CD14-positive monocyte (primary cell): ENCODE data around the gene OR8A1. TPM values are rescaled to one million over a fixed set of nuclear protein-coding genes. Genes with fewer than 3 reads are reported as not detected.

Source experiments
- DNase-seq, 3 donors: peaks; one replicate each; pipeline ENCODE4 v3.0.0-alpha.2; 2011 to 2022
- H2AFZ ChIP-seq: 2 replicates; pipeline ENCODE4 v1.6.0; 2012; ENCODE audit warnings: mild to moderate bottlenecking, low read depth, low read length, inconsistent platforms; ENCODE audit not compliant: insufficient read depth, poor library complexity, severe bottlenecking
- H3K27ac ChIP-seq, 2 donors: 1 replicate in 1 of 2; 2 replicates in 1 of 2; pipeline ENCODE4 v1.5.1; 2012 to 2013; ENCODE audit warnings: low read length in 2 of 2, control low read depth in 1 of 2, inconsistent platforms in 1 of 2, low read depth in 1 of 2, mild to moderate bottlenecking in 1 of 2
- H3K27me3 ChIP-seq, 2 donors: one replicate each; pipeline versions ENCODE4 v1.6.0 to v1.6.1; 2011 to 2013; ENCODE audit warnings: low read length in 2 of 2; ENCODE audit not compliant: control insufficient read depth in 2 of 2, insufficient read depth in 2 of 2
- H3K36me3 ChIP-seq, 2 donors: replicated peaks in 1 of 2; 1 replicate in 1 of 2; 2 replicates in 1 of 2; pipeline versions ENCODE4 v1.5.1 to v1.6.1; 2012 to 2013; ENCODE audit warnings: low read length in 2 of 2, control low read depth in 1 of 2, inconsistent platforms in 1 of 2, mild to moderate bottlenecking in 1 of 2; ENCODE audit not compliant: insufficient read depth in 2 of 2, control insufficient read depth in 1 of 2
- H3K4me1 ChIP-seq, 2 donors: 1 replicate in 1 of 2; 2 replicates in 1 of 2; pipeline versions ENCODE4 v1.5.1 to v1.6.1; 2012 to 2013; ENCODE audit warnings: low read length in 2 of 2, control low read depth in 1 of 2, inconsistent platforms in 1 of 2, mild to moderate bottlenecking in 1 of 2, moderate library complexity in 1 of 2; ENCODE audit not compliant: insufficient read depth in 2 of 2, control insufficient read depth in 1 of 2
- H3K4me2 ChIP-seq: replicated peaks from 2 replicates; pipeline ENCODE3; 2012; ENCODE audit warnings: low read length, moderate library complexity, mild to moderate bottlenecking; ENCODE audit not compliant: poor library complexity, severe bottlenecking; ENCODE audit errors: extremely low read depth
- H3K4me3 ChIP-seq, 3 experiments: fragments of 200-600 bp in 1 of 3; sonication (generic) in 1 of 3; replicated peaks in 1 of 3; 1 replicate in 2 of 3; 2 replicates in 1 of 3; pipeline ENCODE4 v1.5.1; 2011 to 2013; ENCODE audit warnings: low read length in 3 of 3, mild to moderate bottlenecking in 3 of 3, control low read depth in 2 of 3, low read depth in 2 of 3, inconsistent platforms in 1 of 3, moderate library complexity in 1 of 3
- H3K79me2 ChIP-seq: 2 replicates; pipeline ENCODE4 v1.6.0; 2012; ENCODE audit warnings: mild to moderate bottlenecking, control low read depth, inconsistent platforms, low read length, moderate library complexity; ENCODE audit not compliant: insufficient read depth
- H3K9ac ChIP-seq: 2 replicates; pipeline ENCODE4 v1.6.0; 2017; ENCODE audit warnings: low read length, mild to moderate bottlenecking; ENCODE audit not compliant: insufficient read depth, poor library complexity, severe bottlenecking
- H3K9me3 ChIP-seq, 2 donors: replicated peaks in 1 of 2; 1 replicate in 1 of 2; 2 replicates in 1 of 2; pipeline versions ENCODE4 v1.5.1 to v1.6.1; 2012 to 2013; ENCODE audit warnings: low read length in 2 of 2, control low read depth in 1 of 2; ENCODE audit not compliant: control insufficient read depth in 1 of 2, insufficient read depth in 1 of 2
- H4K20me1 ChIP-seq: 2 replicates; pipeline ENCODE4 v1.6.0; 2012; ENCODE audit warnings: mild to moderate bottlenecking, low read length, control low read depth, moderate library complexity; ENCODE audit not compliant: insufficient read depth
- H3K27ac Mint-ChIP-seq, 7 donors: one replicate each; pipeline ENCODE4 v1.8.0; 2020; ENCODE audit warnings: mild to moderate bottlenecking in 7 of 7, mixed read lengths in 7 of 7, moderate library complexity in 6 of 7, inconsistent platforms in 2 of 7
- H3K27me3 Mint-ChIP-seq, 3 donors: one replicate each; pipeline ENCODE4 v1.8.0; 2021 to 2022; ENCODE audit warnings: low read depth in 3 of 3, mild to moderate bottlenecking in 3 of 3, mixed read lengths in 3 of 3, moderate library complexity in 3 of 3, inconsistent platforms in 1 of 3
- H3K36me3 Mint-ChIP-seq, 2 donors: one replicate each; pipeline ENCODE4 v1.8.0; 2020; ENCODE audit warnings: mixed read lengths in 2 of 2, inconsistent platforms in 1 of 2, mild to moderate bottlenecking in 1 of 2
- H3K4me1 Mint-ChIP-seq: one replicate; pipeline ENCODE4 v1.8.0; 2020; ENCODE audit warnings: mild to moderate bottlenecking, mixed read lengths
- H3K4me3 Mint-ChIP-seq, 2 donors: one replicate each; pipeline ENCODE4 v1.8.0; 2020; ENCODE audit warnings: mild to moderate bottlenecking in 2 of 2, mixed read lengths in 2 of 2, moderate library complexity in 1 of 2
- H3K9me3 Mint-ChIP-seq, 7 donors: one replicate each; pipeline ENCODE4 v1.8.0; 2020 to 2022; ENCODE audit warnings: mixed read lengths in 7 of 7, mild to moderate bottlenecking in 6 of 7, moderate library complexity in 6 of 7, inconsistent platforms in 2 of 7
- WGBS: methylation state at CpG from one replicate; pipeline ENCODE4 v1.1.5; 2013; ENCODE audit warnings: missing lambda C conversion rate; ENCODE audit not compliant: insufficient coverage; 5-methylcytosine and 5-hydroxymethylcytosine counted together
- intact Hi-C, 2 donors: fragments of 100-400 bp; cut with micrococcal nuclease; formaldehyde crosslinking; loops; one replicate each; pipeline versions ENCODE4 v1.15.0 to v1.15.1; 2023
- polyA minus RNA-seq: library from RNA; depleted of rRNA, polyadenylated mRNA; stranded (reverse); fragments of >200 nt; gene quantifications from 2 replicates; pipeline ENCODE4 v1.2.3, GENCODE V29; 2012
- polyA plus RNA-seq, 3 donors: library from polyadenylated mRNA; depleted of rRNA in 1 of 3; unstranded in 2 of 3; stranded (reverse) in 1 of 3; fragments of 300-500 nt in 2 of 3; fragments of >200 nt in 1 of 3; fragmentation: Illumina TruSeq in 2 of 3; gene quantifications; 1 replicate in 2 of 3; 2 replicates in 1 of 3; pipeline ENCODE4 v1.2.3, GENCODE V29; 2012 to 2021
- total RNA-seq, 12 experiments: library from RNA in 1 of 12; stranded (reverse) in 1 of 12; fragments of 120-200 nt in 1 of 12; gene quantifications; one replicate each; pipeline ENCODE4 v1.2.4 and lab custom pipeline; 2013 to 2026; ENCODE audit warnings: mixed read lengths in 6 of 12, inconsistent platforms in 1 of 12
- TF ChIP-seq, protein P1 (sequence below): fragments of 200-600 bp; IDR thresholded peaks from one replicate; pipeline ENCODE4 v1.8.0; 2022; ENCODE audit warnings: antibody characterized with exemption, mild to moderate bottlenecking

Gene OR8A1
- total RNA-seq (2013), result not detected
- polyA plus RNA-seq (not detected), polyA minus RNA-seq (not detected in 2 replicates), total RNA-seq (lab: John Stamatoyannopoulos, UW) (0 to 1.8 (median 0.08) reads per million in 11 experiments)

DNA sequence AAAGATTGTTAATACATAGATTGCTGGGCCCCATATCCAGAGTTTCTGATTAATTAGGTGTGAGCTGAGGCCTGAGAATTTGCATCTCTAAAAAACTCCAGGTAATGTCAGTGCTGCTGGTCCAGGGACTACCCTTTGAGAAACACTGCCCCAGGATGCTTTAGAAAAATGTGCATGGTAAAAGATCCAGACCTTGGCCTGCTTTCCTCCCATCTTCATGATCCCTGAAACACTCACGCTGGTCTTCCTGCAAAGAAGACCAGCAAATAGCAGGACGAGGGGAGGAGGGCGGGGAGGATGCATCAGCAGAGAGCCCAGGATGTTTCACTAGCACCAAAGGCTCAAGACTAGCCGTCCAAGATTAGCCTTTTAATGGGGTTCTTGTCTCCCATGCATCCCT lies at the start of gene OR8A1:
TSS of gene OR8A1 (plus strand) at position 301 of the 400 bp plus-strand sequence. CDS start 123 bp downstream, outside the sequence.
- peaks cover 0 to 3% (median 0%) of the 10 kb centered on the region in 7 donors for H3K9me3 Mint-ChIP-seq
- 66% methylated on average over 4 of the region's 4 CpGs for WGBS
- no peaks in the 10 kb centered on the region for H4K20me1 ChIP-seq
- no peak within 1 kb of the TSS for H3K27ac ChIP-seq
- H3K4me2 ChIP-seq, result no peak within 1 kb of the TSS
- no peaks in the 10 kb centered on the region for H3K36me3 Mint-ChIP-seq
- intact Hi-C loops, result no loop called here
- H3K9ac ChIP-seq, result no peak within 1 kb of the TSS
- H3K4me1 Mint-ChIP-seq, result no peaks in the 10 kb centered on the region
- no peaks in the 10 kb centered on the region for H3K27me3 ChIP-seq
- H3K36me3 ChIP-seq, result no peaks in the 10 kb centered on the region
- H3K4me1 ChIP-seq, result no peaks in the 10 kb centered on the region
- H3K27ac Mint-ChIP-seq, result peak within 1 kb of the TSS in 2 of 7 donors; percentile 5 to 63
- TF ChIP-seq, protein P1, sequence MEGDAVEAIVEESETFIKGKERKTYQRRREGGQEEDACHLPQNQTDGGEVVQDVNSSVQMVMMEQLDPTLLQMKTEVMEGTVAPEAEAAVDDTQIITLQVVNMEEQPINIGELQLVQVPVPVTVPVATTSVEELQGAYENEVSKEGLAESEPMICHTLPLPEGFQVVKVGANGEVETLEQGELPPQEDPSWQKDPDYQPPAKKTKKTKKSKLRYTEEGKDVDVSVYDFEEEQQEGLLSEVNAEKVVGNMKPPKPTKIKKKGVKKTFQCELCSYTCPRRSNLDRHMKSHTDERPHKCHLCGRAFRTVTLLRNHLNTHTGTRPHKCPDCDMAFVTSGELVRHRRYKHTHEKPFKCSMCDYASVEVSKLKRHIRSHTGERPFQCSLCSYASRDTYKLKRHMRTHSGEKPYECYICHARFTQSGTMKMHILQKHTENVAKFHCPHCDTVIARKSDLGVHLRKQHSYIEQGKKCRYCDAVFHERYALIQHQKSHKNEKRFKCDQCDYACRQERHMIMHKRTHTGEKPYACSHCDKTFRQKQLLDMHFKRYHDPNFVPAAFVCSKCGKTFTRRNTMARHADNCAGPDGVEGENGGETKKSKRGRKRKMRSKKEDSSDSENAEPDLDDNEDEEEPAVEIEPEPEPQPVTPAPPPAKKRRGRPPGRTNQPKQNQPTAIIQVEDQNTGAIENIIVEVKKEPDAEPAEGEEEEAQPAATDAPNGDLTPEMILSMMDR, result no peak
- H3K79me2 ChIP-seq, result no peaks in the 10 kb centered on the region
- DNase-seq, result no peak
- peaks cover 0 to 7% (median 2%) of the 10 kb centered on the region in 3 donors for H3K27me3 Mint-ChIP-seq
- H3K4me3 Mint-ChIP-seq, result no peak within 1 kb of the TSS
- H3K4me3 ChIP-seq, result no peak within 1 kb of the TSS
- H2AFZ ChIP-seq, result no peak within 1 kb of the TSS
- no peaks in the 10 kb centered on the region for H3K9me3 ChIP-seq

- Histone ChIP-seq H3K36me3 (no peaks in the 10 kb centered on the region), H3K4me3 (no peak overlapping the region), H3K9ac (no peak overlapping the region), H3K9me3 (no peaks in the 10 kb centered on the region), H4K20me1 (no peaks in the 10 kb centered on the region), H3K27ac (no peak overlapping the region), H3K4me1 (no peaks in the 10 kb centered on the region), H2AFZ (no peak overlapping the region), H3K27me3 (no peaks in the 10 kb centered on the region), H3K4me2 (no peak overlapping the region), H3K79me2 (no peaks in the 10 kb centered on the region)
- TF ChIP-seq, protein P1, result no peak
- H3K27ac Mint-ChIP-seq, result no peak overlapping the region
- no CpG with 5 or more reads among the region's 1 CpG for WGBS
- no peak overlapping the region for H3K4me3 Mint-ChIP-seq
- no peaks in the 10 kb centered on the region for H3K9me3 Mint-ChIP-seq
- H3K36me3 Mint-ChIP-seq, result no peaks in the 10 kb centered on the region
- H3K27me3 Mint-ChIP-seq, result peaks cover 2 to 6% (median 3%) of the 10 kb centered on the region in 3 donors
- DNase-seq, result no peak
- H3K4me1 Mint-ChIP-seq, result peaks cover 2% of the 10 kb centered on the region
- intact Hi-C loops, result no loop called here
Measured at GRCh38 chr11:124520550-124520854, 49.3 kb upstream of the OR8A1 start.
